Measurements from ENCODE around the gene USP32.

DNA sequence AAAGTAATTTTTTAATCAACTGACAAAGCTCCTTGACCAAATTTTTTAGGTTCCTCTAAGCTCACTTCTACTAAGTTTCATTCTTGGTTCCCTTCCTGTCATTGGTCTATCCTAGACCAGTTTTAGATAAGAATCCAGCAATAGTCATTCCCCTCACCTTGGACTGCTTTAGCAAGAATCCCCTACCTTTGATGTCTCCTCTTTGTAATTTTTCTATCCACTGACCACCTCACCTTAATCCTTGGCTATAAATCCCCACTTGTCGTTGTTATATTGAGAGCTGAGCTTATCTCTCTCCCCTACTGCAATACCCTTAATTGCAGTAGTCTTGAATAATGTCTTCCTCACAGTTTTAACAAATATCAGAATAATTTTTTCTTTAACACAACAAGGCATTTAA lies 107.2 kb downstream of the USP32 start:
- TF ChIP-seq MTA3 (IDR thresholded peaks at IDR 0.05; ENCODE audit: borderline replicate concordance, low read length): no peak
- TF ChIP-seq TAF1 (IDR thresholded peaks at IDR 0.05; ENCODE audit: borderline replicate concordance, low read depth, low read length): no peak
- no peak for TF ChIP-seq SP1 (IDR thresholded peaks at IDR 0.05; ENCODE audit: low read depth, low read length)
- TF ChIP-seq SIN3A (IDR thresholded peaks at IDR 0.05; ENCODE audit: low read depth, low read length): no peak
- TF ChIP-seq TCF3 (IDR thresholded peaks at IDR 0.05; ENCODE audit: borderline replicate concordance, insufficient read depth, low read depth, low read length): no peak
- TF ChIP-seq POLR2A (IDR thresholded peaks at IDR 0.05; ENCODE audit: low read depth, low read length): no peak
- TF ChIP-seq, protein P1, sequence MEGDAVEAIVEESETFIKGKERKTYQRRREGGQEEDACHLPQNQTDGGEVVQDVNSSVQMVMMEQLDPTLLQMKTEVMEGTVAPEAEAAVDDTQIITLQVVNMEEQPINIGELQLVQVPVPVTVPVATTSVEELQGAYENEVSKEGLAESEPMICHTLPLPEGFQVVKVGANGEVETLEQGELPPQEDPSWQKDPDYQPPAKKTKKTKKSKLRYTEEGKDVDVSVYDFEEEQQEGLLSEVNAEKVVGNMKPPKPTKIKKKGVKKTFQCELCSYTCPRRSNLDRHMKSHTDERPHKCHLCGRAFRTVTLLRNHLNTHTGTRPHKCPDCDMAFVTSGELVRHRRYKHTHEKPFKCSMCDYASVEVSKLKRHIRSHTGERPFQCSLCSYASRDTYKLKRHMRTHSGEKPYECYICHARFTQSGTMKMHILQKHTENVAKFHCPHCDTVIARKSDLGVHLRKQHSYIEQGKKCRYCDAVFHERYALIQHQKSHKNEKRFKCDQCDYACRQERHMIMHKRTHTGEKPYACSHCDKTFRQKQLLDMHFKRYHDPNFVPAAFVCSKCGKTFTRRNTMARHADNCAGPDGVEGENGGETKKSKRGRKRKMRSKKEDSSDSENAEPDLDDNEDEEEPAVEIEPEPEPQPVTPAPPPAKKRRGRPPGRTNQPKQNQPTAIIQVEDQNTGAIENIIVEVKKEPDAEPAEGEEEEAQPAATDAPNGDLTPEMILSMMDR (IDR thresholded peaks at IDR 0.05 in 2 of 3, conservative IDR thresholded peaks at IDR 0.05 in 1 of 3; ENCODE audit: control insufficient read depth in 2 of 3, extremely low read depth in 1 of 3, insufficient read depth in 1 of 3, low read depth in 3 of 3, low read length in 3 of 3): no peak
- TF ChIP-seq, protein P2, sequence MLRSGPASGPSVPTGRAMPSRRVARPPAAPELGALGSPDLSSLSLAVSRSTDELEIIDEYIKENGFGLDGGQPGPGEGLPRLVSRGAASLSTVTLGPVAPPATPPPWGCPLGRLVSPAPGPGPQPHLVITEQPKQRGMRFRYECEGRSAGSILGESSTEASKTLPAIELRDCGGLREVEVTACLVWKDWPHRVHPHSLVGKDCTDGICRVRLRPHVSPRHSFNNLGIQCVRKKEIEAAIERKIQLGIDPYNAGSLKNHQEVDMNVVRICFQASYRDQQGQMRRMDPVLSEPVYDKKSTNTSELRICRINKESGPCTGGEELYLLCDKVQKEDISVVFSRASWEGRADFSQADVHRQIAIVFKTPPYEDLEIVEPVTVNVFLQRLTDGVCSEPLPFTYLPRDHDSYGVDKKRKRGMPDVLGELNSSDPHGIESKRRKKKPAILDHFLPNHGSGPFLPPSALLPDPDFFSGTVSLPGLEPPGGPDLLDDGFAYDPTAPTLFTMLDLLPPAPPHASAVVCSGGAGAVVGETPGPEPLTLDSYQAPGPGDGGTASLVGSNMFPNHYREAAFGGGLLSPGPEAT (IDR thresholded peaks at IDR 0.05; ENCODE audit: low read depth): no peak
- TF ChIP-seq, protein P3, sequence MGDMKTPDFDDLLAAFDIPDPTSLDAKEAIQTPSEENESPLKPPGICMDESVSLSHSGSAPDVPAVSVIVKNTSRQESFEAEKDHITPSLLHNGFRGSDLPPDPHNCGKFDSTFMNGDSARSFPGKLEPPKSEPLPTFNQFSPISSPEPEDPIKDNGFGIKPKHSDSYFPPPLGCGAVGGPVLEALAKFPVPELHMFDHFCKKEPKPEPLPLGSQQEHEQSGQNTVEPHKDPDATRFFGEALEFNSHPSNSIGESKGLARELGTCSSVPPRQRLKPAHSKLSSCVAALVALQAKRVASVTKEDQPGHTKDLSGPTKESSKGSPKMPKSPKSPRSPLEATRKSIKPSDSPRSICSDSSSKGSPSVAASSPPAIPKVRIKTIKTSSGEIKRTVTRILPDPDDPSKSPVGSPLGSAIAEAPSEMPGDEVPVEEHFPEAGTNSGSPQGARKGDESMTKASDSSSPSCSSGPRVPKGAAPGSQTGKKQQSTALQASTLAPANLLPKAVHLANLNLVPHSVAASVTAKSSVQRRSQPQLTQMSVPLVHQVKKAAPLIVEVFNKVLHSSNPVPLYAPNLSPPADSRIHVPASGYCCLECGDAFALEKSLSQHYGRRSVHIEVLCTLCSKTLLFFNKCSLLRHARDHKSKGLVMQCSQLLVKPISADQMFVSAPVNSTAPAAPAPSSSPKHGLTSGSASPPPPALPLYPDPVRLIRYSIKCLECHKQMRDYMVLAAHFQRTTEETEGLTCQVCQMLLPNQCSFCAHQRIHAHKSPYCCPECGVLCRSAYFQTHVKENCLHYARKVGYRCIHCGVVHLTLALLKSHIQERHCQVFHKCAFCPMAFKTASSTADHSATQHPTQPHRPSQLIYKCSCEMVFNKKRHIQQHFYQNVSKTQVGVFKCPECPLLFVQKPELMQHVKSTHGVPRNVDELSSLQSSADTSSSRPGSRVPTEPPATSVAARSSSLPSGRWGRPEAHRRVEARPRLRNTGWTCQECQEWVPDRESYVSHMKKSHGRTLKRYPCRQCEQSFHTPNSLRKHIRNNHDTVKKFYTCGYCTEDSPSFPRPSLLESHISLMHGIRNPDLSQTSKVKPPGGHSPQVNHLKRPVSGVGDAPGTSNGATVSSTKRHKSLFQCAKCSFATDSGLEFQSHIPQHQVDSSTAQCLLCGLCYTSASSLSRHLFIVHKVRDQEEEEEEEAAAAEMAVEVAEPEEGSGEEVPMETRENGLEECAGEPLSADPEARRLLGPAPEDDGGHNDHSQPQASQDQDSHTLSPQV (IDR thresholded peaks at IDR 0.05): no peak
- no peak for TF ChIP-seq SMC3 (IDR thresholded peaks at IDR 0.05; ENCODE audit: borderline replicate concordance, low read length)
- no peak for TF ChIP-seq BCL11A (IDR thresholded peaks at IDR 0.05; ENCODE audit: low read depth, low read length)

Measured in GM12878 (cell line).